ENCODE data around the gene SCN1B.
"Not testable (repeated sequence)": the region's sequence is repeated elsewhere in the genome, so short reads cannot be mapped to it uniquely, and the experiment has no call there.

The SCN1B gene

GRCh38 chr19:35030257-35031071, at the start of gene SCN1B:
SCN1B (plus strand) TSS chr19:35030470; CDS start chr19:35030821, 351 bp downstream.
- peak; percentile 65 to 72 for DNase-seq

GRCh38 chr19:34982275-34982674, 48.0 kb upstream of the SCN1B start:
- DNase-seq = no peak

GRCh38 chr19:34983786-34984185, 46.5 kb upstream of the SCN1B start:
- no peak for DNase-seq

GRCh38 chr19:34984287-34984686, 46.0 kb upstream of the SCN1B start:
- no peak for DNase-seq

- no peak for DNase-seq
These were observed 44.8 kb upstream of the SCN1B start for GRCh38 chr19:34985249-34986022.

GRCh38 chr19:34988119-34988518, 42.2 kb upstream of the SCN1B start:
- no peak for DNase-seq

GRCh38 chr19:34989298-34989697, 41.0 kb upstream of the SCN1B start:
- DNase-seq = no peak

- DNase-seq = no peak
These were observed 39.6 kb upstream of the SCN1B start for GRCh38 chr19:34990578-34991192.

- DNase-seq = no peak
These were observed 38.5 kb upstream of the SCN1B start for GRCh38 chr19:34991542-34992333.

- DNase-seq = not testable (repeated sequence)
These were observed 37.7 kb upstream of the SCN1B start for GRCh38 chr19:34992582-34992981.

- DNase-seq = no peak
These were observed 36.0 kb upstream of the SCN1B start for GRCh38 chr19:34994286-34994642.

- no peak for DNase-seq
These were observed 35.4 kb upstream of the SCN1B start for GRCh38 chr19:34994643-34995541.

- DNase-seq = no peak
These were observed 34.7 kb upstream of the SCN1B start for GRCh38 chr19:34995551-34995950.

GRCh38 chr19:34997071-34997617, 33.1 kb upstream of the SCN1B start:
- DNase-seq = no peak

GRCh38 chr19:34998224-34998623, 32.0 kb upstream of the SCN1B start:
- not testable (repeated sequence) for DNase-seq

GRCh38 chr19:34998777-34999497, 31.3 kb upstream of the SCN1B start:
- no peak for DNase-seq

- peak; percentile 68 to 79 for DNase-seq
These were observed 30.6 kb upstream of the SCN1B start, which contains the start of gene GRAMD1A for GRCh38 chr19:34999498-35000337. GRAMD1A (plus strand) TSS chr19:35000323; CDS start chr19:35000479, 156 bp downstream.

- no peak for DNase-seq
These were observed 30.0 kb upstream of the SCN1B start for GRCh38 chr19:35000338-35000646.

GRCh38 chr19:35000647-35001501, 29.4 kb upstream of the SCN1B start:
- DNase-seq = peak; percentile 52 to 55
